ENCODE results near the gene STEAP1. TPM values are rescaled to one million over a fixed set of nuclear protein-coding genes. Genes with fewer than 3 reads are reported as not detected.
A peak's percentile ranks its signal among the peaks of the same experiment; 100 is the strongest.
"Not testable (repeated sequence)": the region's sequence is repeated elsewhere in the genome, so short reads cannot be mapped to it uniquely, and the experiment has no call there.

Gene STEAP1
- total RNA-seq = under 1 TPM in 1 of 5 experiments, not detected in 4; 0.46 TPM
- polyA plus RNA-seq = not detected
- total RNA-seq = not detected

DNA sequence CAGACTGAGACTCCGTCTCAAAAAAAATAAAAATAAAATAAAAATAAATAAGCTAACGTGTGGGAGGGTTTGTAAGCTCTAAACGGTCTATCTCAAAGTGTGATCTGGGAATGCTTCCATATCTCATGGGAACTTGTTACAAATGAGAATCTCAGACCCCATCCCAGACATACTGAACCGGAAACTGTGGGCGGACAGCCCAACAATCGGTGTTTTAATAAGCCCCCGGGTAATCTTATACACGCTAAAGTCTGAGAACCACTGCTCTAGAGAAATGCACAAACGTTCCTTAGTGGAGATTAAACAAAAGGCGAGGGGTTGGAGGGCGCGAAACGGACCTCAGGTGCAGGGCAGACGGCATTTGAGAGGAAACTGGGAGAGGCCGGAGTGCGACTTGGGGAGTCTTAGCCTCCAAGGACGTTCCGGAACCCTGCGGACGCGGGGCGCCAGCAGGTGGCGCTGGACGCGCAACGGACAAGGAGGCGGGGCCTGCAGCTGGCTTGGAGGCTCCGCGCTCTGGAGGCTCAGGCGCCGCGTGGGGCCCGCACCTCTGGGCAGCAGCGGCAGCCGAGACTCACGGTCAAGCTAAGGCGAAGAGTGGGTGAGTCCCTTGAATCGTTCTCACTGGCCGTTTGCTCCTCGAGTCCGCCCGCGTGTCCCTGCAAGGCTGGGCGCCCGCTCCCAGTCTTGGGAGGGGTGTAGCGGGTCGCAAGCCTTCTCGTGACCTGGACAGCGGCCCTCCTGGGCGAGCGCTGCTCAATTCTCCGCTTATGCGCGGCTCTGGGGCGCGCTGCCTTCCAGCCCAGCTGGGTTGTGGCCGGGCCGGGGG is at the start of gene STEAP1:
TSS of gene STEAP1 (plus strand) at position 527 of the 829 bp plus-strand sequence. CDS start 5,320 bp downstream, outside the sequence.
- H3K27ac ChIP-seq (ENCODE audit: low read depth, low read length); H3K36me3 ChIP-seq (ENCODE audit: control insufficient read depth in 2 of 3, insufficient read depth in 3 of 3, low read length in 3 of 3); H3K36me3 Mint-ChIP-seq; H3K27me3 ChIP-seq (ENCODE audit: control insufficient read depth in 2 of 2, insufficient read depth in 2 of 2, low read length in 2 of 2); H3K9me3 ChIP-seq (ENCODE audit: control insufficient read depth in 2 of 3, low read length in 3 of 3); H3K4me1 ChIP-seq (ENCODE audit: control insufficient read depth in 2 of 2, insufficient read depth in 2 of 2, low read length in 2 of 2); H3K4me1 Mint-ChIP-seq; H3K27ac Mint-ChIP-seq; POLR2A ChIA-PET; H3K9me3 Mint-ChIP-seq: not testable (repeated sequence)
- ATAC-seq (peak; percentile 96), DNase-seq (peak; percentile 64 to 90 (median 80))
- intact Hi-C loops (cut with micrococcal nuclease) = loop anchor here (1.0 to 5.0 kb wide), 5 partner anchors 93 to 273 kb away; partner anchors contain the start of genes CFAP69 (in 2 of the 2) and GTPBP10 (in 1 of the 2)
- CTCF ChIA-PET = interaction anchor here (0.9 to 3.5 kb wide), 2 partner anchors 27 to 273 kb away, joined by 3 to 47 read pairs; no protein-coding TSS in a partner anchor
- Mint-ChIP-seq H3K4me3 (peak within 1 kb of the TSS; percentile 46 to 87 (median 66)), H3K27me3 (peaks cover 11 to 33% (median 27%) of the 10 kb centered on the region in 5 donors)
- H3K4me3 ChIP-seq (ENCODE audit: low read length) = peak within 1 kb of the TSS; percentile 43

DNA sequence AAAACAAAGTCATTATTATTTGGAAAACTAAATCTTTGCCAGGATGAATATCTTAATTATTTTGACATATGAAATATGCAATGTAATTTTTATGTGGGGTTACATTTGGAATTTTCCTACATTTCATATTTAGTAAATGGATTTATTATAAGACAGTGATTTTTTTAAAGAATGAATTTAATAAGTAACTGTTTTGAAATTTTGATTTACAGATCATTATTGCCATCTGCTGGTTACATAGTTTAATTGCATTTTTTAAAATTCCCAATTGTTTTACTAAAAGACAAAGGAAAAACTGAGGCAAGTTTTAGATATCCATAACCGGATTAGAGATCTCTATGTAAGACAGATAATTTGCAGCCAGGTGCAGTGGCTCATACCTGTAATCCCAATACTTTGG is 39.3 kb upstream of the STEAP1 start:
- H3K27ac ChIP-seq (ENCODE audit: low read depth, low read length); H3K9me3 Mint-ChIP-seq; ATAC-seq; H3K9me3 ChIP-seq (ENCODE audit: control insufficient read depth in 2 of 3, low read length in 3 of 3); CTCF ChIA-PET; H3K36me3 ChIP-seq (ENCODE audit: control insufficient read depth in 2 of 3, insufficient read depth in 3 of 3, low read length in 3 of 3); H3K4me3 ChIP-seq (ENCODE audit: low read length); H3K4me3 Mint-ChIP-seq; H3K27me3 ChIP-seq (ENCODE audit: control insufficient read depth in 2 of 2, insufficient read depth in 2 of 2, low read length in 2 of 2); H3K27ac Mint-ChIP-seq; POLR2A ChIA-PET; DNase-seq; H3K36me3 Mint-ChIP-seq; H3K4me1 ChIP-seq (ENCODE audit: control insufficient read depth in 2 of 2, insufficient read depth in 2 of 2, low read length in 2 of 2): not testable (repeated sequence)
- H3K27me3 Mint-ChIP-seq = peaks cover 15 to 25% (median 21%) of the 10 kb centered on the region in 5 donors
- H3K4me1 Mint-ChIP-seq = peaks cover 6 to 14% (median 11%) of the 10 kb centered on the region in 7 donors
- intact Hi-C loops (cut with micrococcal nuclease) = loop anchor here (2.0 to 10.0 kb wide), 4 partner anchors 1326 to 1893 kb away; partner anchors contain the start of gene SRI (in 1 of the 2)

DNA sequence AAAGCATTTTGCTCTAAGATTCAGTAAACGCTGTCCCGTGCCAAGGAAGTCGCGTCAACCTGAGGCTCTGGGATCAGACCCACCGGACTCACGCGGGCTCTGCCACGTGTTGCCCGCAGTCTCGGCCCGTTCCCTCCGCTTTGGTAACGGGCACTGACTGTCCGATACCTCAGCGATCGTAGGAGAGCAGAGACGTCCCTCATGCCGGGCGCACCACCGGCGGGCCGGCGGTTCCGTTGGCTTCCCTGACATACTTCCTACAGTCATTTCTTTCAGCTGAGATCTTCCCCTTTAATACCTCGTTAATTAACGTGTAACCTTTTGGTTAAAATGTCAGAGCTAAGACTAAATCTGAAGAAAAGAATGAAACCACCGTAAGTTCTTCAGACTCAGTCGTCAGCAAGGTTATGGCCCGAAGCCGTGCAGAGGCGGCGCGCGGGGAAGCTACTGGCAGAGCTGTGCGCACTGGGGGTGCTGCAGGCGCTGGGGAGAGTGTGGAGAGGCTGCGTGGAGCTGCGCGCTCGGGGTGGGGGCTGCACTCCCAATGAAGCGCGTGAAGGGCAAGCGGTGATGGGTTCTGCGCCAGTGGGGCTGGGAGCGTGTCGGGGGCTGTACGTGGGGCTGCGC is 35.6 kb upstream of the STEAP1 start:
- not testable (repeated sequence) for H3K9me3 ChIP-seq (ENCODE audit: control insufficient read depth in 2 of 3, low read length in 3 of 3); ATAC-seq; H3K4me1 ChIP-seq (ENCODE audit: control insufficient read depth in 2 of 2, insufficient read depth in 2 of 2, low read length in 2 of 2); H3K36me3 Mint-ChIP-seq; H3K27ac ChIP-seq (ENCODE audit: low read depth, low read length); H3K4me3 ChIP-seq (ENCODE audit: low read length); H3K9me3 Mint-ChIP-seq; H3K27me3 ChIP-seq (ENCODE audit: control insufficient read depth in 2 of 2, insufficient read depth in 2 of 2, low read length in 2 of 2); H3K36me3 ChIP-seq (ENCODE audit: control insufficient read depth in 2 of 3, insufficient read depth in 3 of 3, low read length in 3 of 3)
- Mint-ChIP-seq H3K27ac (peak overlapping the region in 2 of 9 donors; percentile 45 to 72), H3K27me3 (peaks cover 20 to 34% (median 25%) of the 10 kb centered on the region in 5 donors), H3K4me1 (peaks cover 6 to 18% (median 11%) of the 10 kb centered on the region in 7 donors), H3K4me3 (peak overlapping the region; percentile 39 to 86 (median 82))
- POLR2A ChIA-PET = interaction anchor here (0.9 kb wide), 1 partner anchor 127 kb away, joined by 3 read pairs; no protein-coding TSS in a partner anchor
- CTCF ChIA-PET = interaction anchor here (0.7 kb wide), 1 partner anchor 1876 kb away, joined by 3 read pairs; no protein-coding TSS in a partner anchor
- DNase-seq = peak in 3 of 9 donors; percentile 1 to 15 (median 2)
- intact Hi-C loops (cut with micrococcal nuclease) = loop anchor here (5.0 to 10.0 kb wide), 3 partner anchors 1334 to 1896 kb away; partner anchors contain the start of gene SRI (in 1 of the 2)

DNA sequence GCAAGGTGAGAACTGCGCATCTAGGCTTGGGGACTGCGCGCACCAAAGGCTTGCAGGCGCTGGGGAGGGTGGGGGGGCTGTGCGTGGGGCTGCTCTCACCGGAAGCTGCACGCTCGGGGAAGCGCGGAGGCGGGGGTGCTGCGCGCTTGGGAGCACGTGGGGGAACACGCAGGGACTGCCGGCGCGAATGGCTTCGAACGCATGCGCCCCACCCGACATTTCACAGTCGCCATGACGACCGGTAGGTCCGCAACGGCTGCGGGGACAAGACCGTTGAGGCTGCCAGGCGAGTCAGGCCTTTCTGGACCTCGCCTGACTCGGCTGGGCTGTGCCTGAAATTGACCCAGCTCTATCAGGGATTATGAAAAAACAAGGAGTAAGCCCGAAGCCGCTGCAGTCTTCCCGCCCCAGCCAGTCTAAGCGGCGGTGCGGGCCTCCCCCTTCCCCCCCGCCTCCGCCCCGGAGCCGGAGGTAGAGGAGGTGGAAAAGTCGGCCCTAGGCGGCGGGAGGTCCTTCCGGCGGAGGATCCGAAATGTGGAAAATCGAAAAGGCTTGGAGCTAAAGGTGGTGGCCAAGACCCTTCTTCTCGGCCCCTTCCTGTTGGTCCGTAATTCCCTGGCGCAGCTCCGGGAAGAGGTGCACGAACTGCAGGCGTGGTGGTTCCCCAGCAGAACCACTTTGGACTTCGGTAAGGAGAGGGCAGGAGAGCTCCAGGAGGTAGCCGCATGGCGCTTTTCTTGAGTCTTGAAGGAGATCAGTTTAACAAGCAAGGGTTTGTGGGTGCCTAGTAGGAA is 34.9 kb upstream of the STEAP1 start:
- peaks cover 0 to 1% (median 0%) of the 10 kb centered on the region in 11 donors for H3K9me3 Mint-ChIP-seq
- H3K36me3 Mint-ChIP-seq = no peaks in the 10 kb centered on the region
- DNase-seq = peak in 7 of 9 donors; percentile 8 to 65 (median 39)
- Histone ChIP-seq H3K9me3 (ENCODE audit: control insufficient read depth in 2 of 3, low read length in 3 of 3) (no peaks in the 10 kb centered on the region), H3K4me3 (ENCODE audit: low read length) (no peak overlapping the region), H3K27ac (ENCODE audit: low read depth, low read length) (no peak overlapping the region), H3K36me3 (ENCODE audit: control insufficient read depth in 2 of 3, insufficient read depth in 3 of 3, low read length in 3 of 3) (no peaks in the 10 kb centered on the region), H3K27me3 (ENCODE audit: control insufficient read depth in 2 of 2, insufficient read depth in 2 of 2, low read length in 2 of 2) (no peaks in the 10 kb centered on the region), H3K4me1 (ENCODE audit: control insufficient read depth in 2 of 2, insufficient read depth in 2 of 2, low read length in 2 of 2) (no peaks in the 10 kb centered on the region)
- POLR2A ChIA-PET = interaction anchor here (0.9 kb wide), 1 partner anchor 126 kb away, joined by 3 read pairs; no protein-coding TSS in a partner anchor
- intact Hi-C loops (cut with micrococcal nuclease) = loop anchor here (5.0 to 10.0 kb wide), 3 partner anchors 1335 to 1897 kb away; partner anchors contain the start of gene SRI (in 1 of the 2)
- H3K27ac Mint-ChIP-seq = peak overlapping the region in 1 of 9 donors; percentile 72
- CTCF ChIA-PET = no interaction called here
- ATAC-seq = peak; percentile 46
- peak overlapping the region; percentile 39 to 86 (median 82) for H3K4me3 Mint-ChIP-seq
- H3K4me1 Mint-ChIP-seq = peaks cover 6 to 18% (median 11%) of the 10 kb centered on the region in 7 donors
- H3K27me3 Mint-ChIP-seq = peaks cover 20 to 34% (median 25%) of the 10 kb centered on the region in 5 donors

DNA sequence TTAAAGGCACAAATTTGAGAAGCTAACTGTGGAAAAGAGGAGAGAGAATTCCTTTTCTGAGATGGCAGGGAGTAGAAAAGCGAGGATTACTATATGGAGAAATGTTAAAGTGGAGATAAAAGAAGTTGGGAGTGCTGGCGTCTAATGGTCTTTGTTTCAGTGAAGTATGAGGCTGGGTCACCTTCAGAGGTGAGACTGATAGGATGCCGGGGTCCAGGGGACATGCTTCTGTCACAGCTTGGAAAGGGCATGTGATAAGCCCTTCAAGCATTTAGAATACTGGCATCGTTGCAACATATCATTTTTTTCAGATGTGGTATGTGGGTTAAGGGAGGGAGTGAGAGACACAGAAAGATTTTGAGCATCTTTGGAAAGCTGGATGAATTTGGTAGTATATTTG is 34.1 kb upstream of the STEAP1 start:
- H3K27ac ChIP-seq (ENCODE audit: low read depth, low read length); H3K9me3 ChIP-seq (ENCODE audit: control insufficient read depth in 2 of 3, low read length in 3 of 3); H3K4me3 ChIP-seq (ENCODE audit: low read length); DNase-seq; POLR2A ChIA-PET; ATAC-seq; CTCF ChIA-PET; H3K36me3 ChIP-seq (ENCODE audit: control insufficient read depth in 2 of 3, insufficient read depth in 3 of 3, low read length in 3 of 3); intact Hi-C loops (cut with micrococcal nuclease); H3K27ac Mint-ChIP-seq; H3K4me1 ChIP-seq (ENCODE audit: control insufficient read depth in 2 of 2, insufficient read depth in 2 of 2, low read length in 2 of 2); H3K9me3 Mint-ChIP-seq; H3K27me3 ChIP-seq (ENCODE audit: control insufficient read depth in 2 of 2, insufficient read depth in 2 of 2, low read length in 2 of 2); H3K36me3 Mint-ChIP-seq: not testable (repeated sequence)
- Mint-ChIP-seq H3K4me3 (peak overlapping the region in 9 of 10 donors; percentile 44 to 86 (median 77)), H3K27me3 (peaks cover 20 to 34% (median 25%) of the 10 kb centered on the region in 5 donors), H3K4me1 (peaks cover 6 to 18% (median 11%) of the 10 kb centered on the region in 7 donors)

DNA sequence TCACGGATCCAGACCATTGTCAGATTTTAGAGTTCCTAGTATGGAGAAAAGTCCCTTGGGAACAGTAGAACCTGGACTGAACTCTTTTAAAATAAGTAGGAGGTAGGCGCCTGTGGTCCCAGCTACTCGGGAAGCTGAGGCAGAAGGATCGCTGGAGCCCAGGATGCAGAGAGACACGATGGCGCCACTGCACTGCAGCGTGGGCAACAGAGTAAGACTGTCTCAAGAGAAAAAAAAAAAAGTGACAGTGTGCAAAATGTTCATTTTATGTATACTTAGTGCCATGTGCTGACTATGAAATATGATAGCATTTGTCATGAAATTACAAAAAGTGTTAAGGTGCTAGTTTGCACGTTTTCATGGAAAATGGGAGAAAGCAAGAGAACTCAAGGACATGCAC is 22.5 kb upstream of the STEAP1 start:
- intact Hi-C loops (cut with micrococcal nuclease); H3K4me1 ChIP-seq (ENCODE audit: control insufficient read depth in 2 of 2, insufficient read depth in 2 of 2, low read length in 2 of 2); H3K4me3 ChIP-seq (ENCODE audit: low read length); ATAC-seq; H3K9me3 ChIP-seq (ENCODE audit: control insufficient read depth in 2 of 3, low read length in 3 of 3); H3K27ac Mint-ChIP-seq; POLR2A ChIA-PET; H3K27me3 ChIP-seq (ENCODE audit: control insufficient read depth in 2 of 2, insufficient read depth in 2 of 2, low read length in 2 of 2); H3K27ac ChIP-seq (ENCODE audit: low read depth, low read length); H3K36me3 ChIP-seq (ENCODE audit: control insufficient read depth in 2 of 3, insufficient read depth in 3 of 3, low read length in 3 of 3); DNase-seq; CTCF ChIA-PET; H3K4me1 Mint-ChIP-seq; H3K9me3 Mint-ChIP-seq; H3K36me3 Mint-ChIP-seq; H3K4me3 Mint-ChIP-seq: not testable (repeated sequence)
- peaks cover 2 to 22% (median 18%) of the 10 kb centered on the region in 5 donors for H3K27me3 Mint-ChIP-seq
